ENCODE measurements around the gene ADAMTS3. TPM values are rescaled to one million over a fixed set of nuclear protein-coding genes. Genes with fewer than 3 reads are reported as not detected.

Gene ADAMTS3
- total RNA-seq, 1 experiment from 2014 or later: 4.4 TPM

DNA sequence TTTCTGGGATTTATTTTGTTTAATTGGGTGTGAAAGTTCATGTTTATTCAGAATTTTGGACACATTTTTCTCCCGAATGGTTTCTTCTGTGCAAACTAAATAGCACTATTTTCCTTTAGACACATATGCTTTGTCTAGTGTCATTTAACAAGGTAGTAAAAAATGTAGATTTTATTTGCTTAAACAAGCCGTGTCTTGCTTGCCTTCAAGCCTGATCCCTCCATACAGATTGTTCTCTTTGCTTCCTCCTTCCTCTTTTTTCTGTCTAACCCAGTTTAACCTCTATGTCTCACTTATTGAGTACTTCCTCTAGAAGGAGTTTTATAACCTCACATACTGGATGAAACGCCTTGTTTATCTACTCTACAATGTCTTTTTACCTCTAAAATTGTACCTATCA is 325.4 kb downstream of the ADAMTS3 start (continued):
- TF ChIP-seq, protein P1, sequence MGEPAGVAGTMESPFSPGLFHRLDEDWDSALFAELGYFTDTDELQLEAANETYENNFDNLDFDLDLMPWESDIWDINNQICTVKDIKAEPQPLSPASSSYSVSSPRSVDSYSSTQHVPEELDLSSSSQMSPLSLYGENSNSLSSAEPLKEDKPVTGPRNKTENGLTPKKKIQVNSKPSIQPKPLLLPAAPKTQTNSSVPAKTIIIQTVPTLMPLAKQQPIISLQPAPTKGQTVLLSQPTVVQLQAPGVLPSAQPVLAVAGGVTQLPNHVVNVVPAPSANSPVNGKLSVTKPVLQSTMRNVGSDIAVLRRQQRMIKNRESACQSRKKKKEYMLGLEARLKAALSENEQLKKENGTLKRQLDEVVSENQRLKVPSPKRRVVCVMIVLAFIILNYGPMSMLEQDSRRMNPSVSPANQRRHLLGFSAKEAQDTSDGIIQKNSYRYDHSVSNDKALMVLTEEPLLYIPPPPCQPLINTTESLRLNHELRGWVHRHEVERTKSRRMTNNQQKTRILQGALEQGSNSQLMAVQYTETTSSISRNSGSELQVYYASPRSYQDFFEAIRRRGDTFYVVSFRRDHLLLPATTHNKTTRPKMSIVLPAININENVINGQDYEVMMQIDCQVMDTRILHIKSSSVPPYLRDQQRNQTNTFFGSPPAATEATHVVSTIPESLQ (CRISPR knock-in tag; IDR thresholded peaks at IDR 0.05): no peak

DNA sequence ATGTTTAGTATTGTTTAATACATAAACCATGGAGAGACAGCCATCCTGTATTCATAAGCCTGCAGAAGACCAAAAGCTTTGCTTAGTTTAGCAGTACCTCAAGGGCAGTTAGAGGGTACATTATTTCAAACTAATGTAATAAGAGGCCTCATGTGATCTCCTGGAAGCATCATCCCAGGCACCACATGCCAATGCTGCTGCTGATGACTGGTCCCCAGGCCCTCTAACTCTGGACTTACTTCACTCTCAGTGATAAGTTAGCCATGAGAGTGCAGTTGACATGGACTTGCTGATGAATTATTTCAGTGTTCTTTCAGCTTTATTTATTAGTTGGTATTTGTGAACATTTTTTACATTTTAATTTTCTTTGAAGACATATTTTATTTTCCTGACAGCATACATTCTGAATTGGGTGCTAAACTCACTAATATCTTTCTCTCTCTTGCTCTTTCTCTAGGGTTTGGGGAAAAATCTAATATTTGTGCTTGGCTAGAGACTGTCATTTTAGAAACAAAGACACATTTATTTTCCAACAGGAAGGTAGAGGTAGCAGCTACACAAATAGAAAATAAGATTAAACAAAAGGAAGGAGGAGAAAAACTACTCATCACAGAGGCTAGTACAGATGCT is 329.4 kb downstream of the ADAMTS3 start:
- CTCF ChIA-PET: no interaction called here
- Mint-ChIP-seq H3K4me3 (no peak overlapping the region), H3K36me3 (peaks cover 25% of the 10 kb centered on the region), H3K27ac (no peak overlapping the region), H3K4me1 (peaks cover 6% of the 10 kb centered on the region), H3K27me3 (ENCODE audit: low read depth) (no peaks in the 10 kb centered on the region), H3K9me3 (peaks cover 28% of the 10 kb centered on the region)
- POLR2A ChIA-PET: no interaction called here
- no peak for TF ChIP-seq SP1 (CRISPR knock-in tag; conservative IDR thresholded peaks at IDR 0.05)
- TF ChIP-seq, protein P2, sequence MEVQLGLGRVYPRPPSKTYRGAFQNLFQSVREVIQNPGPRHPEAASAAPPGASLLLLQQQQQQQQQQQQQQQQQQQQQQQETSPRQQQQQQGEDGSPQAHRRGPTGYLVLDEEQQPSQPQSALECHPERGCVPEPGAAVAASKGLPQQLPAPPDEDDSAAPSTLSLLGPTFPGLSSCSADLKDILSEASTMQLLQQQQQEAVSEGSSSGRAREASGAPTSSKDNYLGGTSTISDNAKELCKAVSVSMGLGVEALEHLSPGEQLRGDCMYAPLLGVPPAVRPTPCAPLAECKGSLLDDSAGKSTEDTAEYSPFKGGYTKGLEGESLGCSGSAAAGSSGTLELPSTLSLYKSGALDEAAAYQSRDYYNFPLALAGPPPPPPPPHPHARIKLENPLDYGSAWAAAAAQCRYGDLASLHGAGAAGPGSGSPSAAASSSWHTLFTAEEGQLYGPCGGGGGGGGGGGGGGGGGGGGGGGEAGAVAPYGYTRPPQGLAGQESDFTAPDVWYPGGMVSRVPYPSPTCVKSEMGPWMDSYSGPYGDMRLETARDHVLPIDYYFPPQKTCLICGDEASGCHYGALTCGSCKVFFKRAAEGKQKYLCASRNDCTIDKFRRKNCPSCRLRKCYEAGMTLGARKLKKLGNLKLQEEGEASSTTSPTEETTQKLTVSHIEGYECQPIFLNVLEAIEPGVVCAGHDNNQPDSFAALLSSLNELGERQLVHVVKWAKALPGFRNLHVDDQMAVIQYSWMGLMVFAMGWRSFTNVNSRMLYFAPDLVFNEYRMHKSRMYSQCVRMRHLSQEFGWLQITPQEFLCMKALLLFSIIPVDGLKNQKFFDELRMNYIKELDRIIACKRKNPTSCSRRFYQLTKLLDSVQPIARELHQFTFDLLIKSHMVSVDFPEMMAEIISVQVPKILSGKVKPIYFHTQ (CRISPR knock-in tag; IDR thresholded peaks at IDR 0.05): no peak
- TF ChIP-seq, protein P3, sequence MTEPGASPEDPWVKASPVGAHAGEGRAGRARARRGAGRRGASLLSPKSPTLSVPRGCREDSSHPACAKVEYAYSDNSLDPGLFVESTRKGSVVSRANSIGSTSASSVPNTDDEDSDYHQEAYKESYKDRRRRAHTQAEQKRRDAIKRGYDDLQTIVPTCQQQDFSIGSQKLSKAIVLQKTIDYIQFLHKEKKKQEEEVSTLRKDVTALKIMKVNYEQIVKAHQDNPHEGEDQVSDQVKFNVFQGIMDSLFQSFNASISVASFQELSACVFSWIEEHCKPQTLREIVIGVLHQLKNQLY (CRISPR knock-in tag; IDR thresholded peaks at IDR 0.05): no peak
- no peak for TF ChIP-seq TEAD1 (CRISPR knock-in tag; IDR thresholded peaks at IDR 0.05)
- TF ChIP-seq HMGA2 (CRISPR knock-in tag; IDR thresholded peaks at IDR 0.05): no peak
- TF ChIP-seq ZNF416 (CRISPR knock-in tag; IDR thresholded peaks at IDR 0.05): no peak
- TF ChIP-seq, protein P4, sequence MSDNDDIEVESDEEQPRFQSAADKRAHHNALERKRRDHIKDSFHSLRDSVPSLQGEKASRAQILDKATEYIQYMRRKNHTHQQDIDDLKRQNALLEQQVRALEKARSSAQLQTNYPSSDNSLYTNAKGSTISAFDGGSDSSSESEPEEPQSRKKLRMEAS (CRISPR knock-in tag; IDR thresholded peaks at IDR 0.05): no peak
- TF ChIP-seq, protein P5, sequence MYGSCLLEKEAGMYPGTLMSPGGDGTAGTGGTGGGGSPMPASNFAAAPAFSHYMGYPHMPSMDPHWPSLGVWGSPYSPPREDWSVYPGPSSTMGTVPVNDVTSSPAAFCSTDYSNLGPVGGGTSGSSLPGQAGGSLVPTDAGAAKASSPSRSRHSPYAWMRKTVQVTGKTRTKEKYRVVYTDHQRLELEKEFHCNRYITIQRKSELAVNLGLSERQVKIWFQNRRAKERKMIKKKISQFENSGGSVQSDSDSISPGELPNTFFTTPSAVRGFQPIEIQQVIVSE (CRISPR knock-in tag; IDR thresholded peaks at IDR 0.05; ENCODE audit: borderline replicate concordance): no peak
- TF ChIP-seq, protein P6, sequence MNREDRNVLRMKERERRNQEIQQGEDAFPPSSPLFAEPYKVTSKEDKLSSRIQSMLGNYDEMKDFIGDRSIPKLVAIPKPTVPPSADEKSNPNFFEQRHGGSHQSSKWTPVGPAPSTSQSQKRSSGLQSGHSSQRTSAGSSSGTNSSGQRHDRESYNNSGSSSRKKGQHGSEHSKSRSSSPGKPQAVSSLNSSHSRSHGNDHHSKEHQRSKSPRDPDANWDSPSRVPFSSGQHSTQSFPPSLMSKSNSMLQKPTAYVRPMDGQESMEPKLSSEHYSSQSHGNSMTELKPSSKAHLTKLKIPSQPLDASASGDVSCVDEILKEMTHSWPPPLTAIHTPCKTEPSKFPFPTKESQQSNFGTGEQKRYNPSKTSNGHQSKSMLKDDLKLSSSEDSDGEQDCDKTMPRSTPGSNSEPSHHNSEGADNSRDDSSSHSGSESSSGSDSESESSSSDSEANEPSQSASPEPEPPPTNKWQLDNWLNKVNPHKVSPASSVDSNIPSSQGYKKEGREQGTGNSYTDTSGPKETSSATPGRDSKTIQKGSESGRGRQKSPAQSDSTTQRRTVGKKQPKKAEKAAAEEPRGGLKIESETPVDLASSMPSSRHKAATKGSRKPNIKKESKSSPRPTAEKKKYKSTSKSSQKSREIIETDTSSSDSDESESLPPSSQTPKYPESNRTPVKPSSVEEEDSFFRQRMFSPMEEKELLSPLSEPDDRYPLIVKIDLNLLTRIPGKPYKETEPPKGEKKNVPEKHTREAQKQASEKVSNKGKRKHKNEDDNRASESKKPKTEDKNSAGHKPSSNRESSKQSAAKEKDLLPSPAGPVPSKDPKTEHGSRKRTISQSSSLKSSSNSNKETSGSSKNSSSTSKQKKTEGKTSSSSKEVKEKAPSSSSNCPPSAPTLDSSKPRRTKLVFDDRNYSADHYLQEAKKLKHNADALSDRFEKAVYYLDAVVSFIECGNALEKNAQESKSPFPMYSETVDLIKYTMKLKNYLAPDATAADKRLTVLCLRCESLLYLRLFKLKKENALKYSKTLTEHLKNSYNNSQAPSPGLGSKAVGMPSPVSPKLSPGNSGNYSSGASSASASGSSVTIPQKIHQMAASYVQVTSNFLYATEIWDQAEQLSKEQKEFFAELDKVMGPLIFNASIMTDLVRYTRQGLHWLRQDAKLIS (CRISPR knock-in tag; IDR thresholded peaks at IDR 0.05; ENCODE audit: borderline replicate concordance): no peak
- no peak for TF ChIP-seq ZNF317 (CRISPR knock-in tag; IDR thresholded peaks at IDR 0.05; ENCODE audit: borderline replicate concordance, low read depth)
- no peak for TF ChIP-seq GRHL2 (CRISPR knock-in tag; IDR thresholded peaks at IDR 0.05; ENCODE audit: insufficient replicate concordance, severe bottlenecking)
- no peak for TF ChIP-seq ZNF423 (CRISPR knock-in tag; IDR thresholded peaks at IDR 0.05)
- no peak for TF ChIP-seq NR3C1 (CRISPR knock-in tag; conservative IDR thresholded peaks at IDR 0.05; ENCODE audit: low read depth)
- TF ChIP-seq, protein P7, sequence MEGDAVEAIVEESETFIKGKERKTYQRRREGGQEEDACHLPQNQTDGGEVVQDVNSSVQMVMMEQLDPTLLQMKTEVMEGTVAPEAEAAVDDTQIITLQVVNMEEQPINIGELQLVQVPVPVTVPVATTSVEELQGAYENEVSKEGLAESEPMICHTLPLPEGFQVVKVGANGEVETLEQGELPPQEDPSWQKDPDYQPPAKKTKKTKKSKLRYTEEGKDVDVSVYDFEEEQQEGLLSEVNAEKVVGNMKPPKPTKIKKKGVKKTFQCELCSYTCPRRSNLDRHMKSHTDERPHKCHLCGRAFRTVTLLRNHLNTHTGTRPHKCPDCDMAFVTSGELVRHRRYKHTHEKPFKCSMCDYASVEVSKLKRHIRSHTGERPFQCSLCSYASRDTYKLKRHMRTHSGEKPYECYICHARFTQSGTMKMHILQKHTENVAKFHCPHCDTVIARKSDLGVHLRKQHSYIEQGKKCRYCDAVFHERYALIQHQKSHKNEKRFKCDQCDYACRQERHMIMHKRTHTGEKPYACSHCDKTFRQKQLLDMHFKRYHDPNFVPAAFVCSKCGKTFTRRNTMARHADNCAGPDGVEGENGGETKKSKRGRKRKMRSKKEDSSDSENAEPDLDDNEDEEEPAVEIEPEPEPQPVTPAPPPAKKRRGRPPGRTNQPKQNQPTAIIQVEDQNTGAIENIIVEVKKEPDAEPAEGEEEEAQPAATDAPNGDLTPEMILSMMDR (IDR thresholded peaks at IDR 0.05): no peak
- TF ChIP-seq, protein P8, sequence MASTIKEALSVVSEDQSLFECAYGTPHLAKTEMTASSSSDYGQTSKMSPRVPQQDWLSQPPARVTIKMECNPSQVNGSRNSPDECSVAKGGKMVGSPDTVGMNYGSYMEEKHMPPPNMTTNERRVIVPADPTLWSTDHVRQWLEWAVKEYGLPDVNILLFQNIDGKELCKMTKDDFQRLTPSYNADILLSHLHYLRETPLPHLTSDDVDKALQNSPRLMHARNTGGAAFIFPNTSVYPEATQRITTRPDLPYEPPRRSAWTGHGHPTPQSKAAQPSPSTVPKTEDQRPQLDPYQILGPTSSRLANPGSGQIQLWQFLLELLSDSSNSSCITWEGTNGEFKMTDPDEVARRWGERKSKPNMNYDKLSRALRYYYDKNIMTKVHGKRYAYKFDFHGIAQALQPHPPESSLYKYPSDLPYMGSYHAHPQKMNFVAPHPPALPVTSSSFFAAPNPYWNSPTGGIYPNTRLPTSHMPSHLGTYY (CRISPR knock-in tag; IDR thresholded peaks at IDR 0.05): no peak
- TF ChIP-seq, protein P9, sequence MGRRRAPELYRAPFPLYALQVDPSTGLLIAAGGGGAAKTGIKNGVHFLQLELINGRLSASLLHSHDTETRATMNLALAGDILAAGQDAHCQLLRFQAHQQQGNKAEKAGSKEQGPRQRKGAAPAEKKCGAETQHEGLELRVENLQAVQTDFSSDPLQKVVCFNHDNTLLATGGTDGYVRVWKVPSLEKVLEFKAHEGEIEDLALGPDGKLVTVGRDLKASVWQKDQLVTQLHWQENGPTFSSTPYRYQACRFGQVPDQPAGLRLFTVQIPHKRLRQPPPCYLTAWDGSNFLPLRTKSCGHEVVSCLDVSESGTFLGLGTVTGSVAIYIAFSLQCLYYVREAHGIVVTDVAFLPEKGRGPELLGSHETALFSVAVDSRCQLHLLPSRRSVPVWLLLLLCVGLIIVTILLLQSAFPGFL (CRISPR knock-in tag; IDR thresholded peaks at IDR 0.05; ENCODE audit: borderline replicate concordance): no peak
- no peak for TF ChIP-seq ZNF671 (CRISPR knock-in tag; IDR thresholded peaks at IDR 0.05)
- TF ChIP-seq MYBL2 (CRISPR knock-in tag; IDR thresholded peaks at IDR 0.05): no peak
- no peak for TF ChIP-seq RORB (CRISPR knock-in tag; IDR thresholded peaks at IDR 0.05)
- TF ChIP-seq CREM (CRISPR knock-in tag; IDR thresholded peaks at IDR 0.05): no peak
- no peak for ATAC-seq
- DNase-seq (ENCODE audit: low spot score): no peak
